Stimulated activated CD8-positive, alpha-beta memory T cell treated with anti-CD3 and anti-CD28 coated beads, Interleukin-4, amount 100 ng/mL, for 48 hours (primary cell): ENCODE results near the gene USH1G.
"Not testable (repeated sequence)": the region's sequence is repeated elsewhere in the genome, so short reads cannot be mapped to it uniquely, and the experiment has no call there.

Experiments
- DNase-seq: peaks from one replicate; pipeline ENCODE4 v3.0.0-alpha.2; 2020

Gene USH1G

DNA sequence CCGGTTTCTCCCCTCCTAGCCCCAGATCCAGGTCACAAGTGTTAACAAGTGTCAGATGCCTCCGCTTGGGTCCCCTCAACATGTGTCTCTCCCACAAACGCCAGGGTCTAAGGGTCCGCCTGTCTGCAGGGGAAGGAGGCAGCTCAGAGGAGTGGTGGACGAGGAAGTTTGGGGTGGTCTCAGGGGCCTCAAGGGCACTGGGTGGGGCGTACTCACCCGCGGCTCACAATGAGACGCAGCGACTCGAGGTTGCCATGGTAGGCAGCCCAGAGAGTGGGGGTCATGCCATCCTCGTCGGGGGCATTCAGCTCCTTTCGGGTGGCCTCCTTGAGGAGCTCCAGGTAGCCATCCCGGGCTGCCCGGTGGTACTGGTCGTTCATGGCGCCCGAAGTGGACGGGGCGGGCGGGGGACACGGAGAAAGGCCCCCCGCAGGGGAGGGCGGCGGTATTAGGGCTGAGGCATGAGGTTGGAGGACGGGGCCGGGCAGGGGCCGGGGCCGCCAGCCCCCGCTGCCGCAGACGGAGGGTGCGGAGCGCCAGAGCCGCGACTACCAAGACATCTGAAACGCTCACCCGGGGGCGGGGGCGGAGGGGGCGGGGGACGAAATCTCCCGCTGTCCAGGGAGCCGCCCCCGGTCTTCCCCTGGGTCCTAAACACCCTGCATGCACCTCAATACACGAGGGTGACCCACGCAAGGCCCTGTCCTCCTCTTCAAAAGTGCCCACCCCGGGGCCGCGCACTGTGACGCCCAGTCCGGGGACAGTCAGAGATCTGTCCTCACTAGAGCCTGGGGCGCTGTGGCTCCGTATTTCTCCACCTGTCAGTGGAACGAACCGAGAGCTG, at the start of gene USH1G:
TSS of gene USH1G (minus strand) at position 562 of the 844 bp plus-strand sequence. CDS start at position 380, 182 bp downstream.
- no peak for DNase-seq

DNA sequence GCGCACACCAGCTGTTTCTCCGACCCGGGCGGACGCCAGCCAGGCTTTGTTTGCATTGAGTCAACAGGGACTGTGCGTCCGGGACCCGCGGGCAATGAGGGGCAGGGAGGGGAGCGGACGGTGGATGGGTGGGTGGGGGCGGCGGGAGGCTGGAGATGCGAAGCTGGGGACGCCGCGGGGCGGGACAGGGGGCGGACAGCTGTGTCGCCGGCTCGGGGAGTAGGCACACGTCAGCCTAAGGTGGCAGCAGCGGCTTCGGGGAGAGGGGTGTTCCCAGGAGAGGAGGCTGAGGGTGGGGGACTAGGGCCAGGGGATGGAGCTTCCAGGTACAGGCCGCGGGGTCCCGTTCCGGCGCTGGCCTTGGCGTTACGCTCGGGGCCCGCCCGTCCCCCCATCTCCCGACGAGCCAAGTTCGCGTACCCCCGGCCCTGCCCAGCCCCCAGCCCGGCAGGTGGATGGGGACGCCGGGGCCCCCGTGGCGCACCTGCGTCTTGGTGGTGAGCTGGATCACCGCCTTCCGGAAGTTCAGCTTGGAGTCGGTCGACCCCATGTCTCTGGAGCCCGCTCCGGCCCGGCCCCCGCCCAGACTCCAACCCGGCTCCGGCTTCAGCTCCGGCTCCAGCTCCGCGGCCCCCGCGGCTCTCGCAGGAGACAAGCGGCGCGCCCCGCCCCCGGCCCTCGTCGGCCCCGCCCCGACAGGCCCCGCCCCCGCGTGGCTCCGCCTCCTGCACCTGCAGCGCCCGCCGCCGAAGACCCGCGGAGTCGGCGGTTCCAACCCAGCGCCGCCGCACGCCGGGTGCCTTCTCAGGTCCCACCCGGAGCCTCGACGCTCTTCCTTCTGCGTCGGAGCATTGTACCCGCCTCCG, 49.3 kb upstream of the USH1G start, which contains the start of gene HID1:
TSS of gene HID1 (minus strand) at position 653 of the 866 bp plus-strand sequence. CDS start at position 550, 103 bp downstream.
- peak; percentile 86 for DNase-seq

DNA sequence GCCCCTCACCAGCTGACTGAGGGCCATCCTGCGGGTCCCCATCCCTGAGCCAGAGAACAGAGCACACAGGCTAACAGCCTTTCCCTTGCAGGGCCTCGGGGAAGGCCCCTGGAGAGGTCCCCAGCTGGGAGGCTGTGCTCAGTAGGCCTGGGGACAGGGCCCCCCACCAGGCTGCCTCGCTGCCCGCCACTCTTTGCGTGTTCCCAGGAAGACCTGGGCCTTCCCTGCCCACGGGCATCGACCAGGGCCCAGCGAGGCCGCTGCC, 48.7 kb upstream of the USH1G start:
- DNase-seq: no peak

DNA sequence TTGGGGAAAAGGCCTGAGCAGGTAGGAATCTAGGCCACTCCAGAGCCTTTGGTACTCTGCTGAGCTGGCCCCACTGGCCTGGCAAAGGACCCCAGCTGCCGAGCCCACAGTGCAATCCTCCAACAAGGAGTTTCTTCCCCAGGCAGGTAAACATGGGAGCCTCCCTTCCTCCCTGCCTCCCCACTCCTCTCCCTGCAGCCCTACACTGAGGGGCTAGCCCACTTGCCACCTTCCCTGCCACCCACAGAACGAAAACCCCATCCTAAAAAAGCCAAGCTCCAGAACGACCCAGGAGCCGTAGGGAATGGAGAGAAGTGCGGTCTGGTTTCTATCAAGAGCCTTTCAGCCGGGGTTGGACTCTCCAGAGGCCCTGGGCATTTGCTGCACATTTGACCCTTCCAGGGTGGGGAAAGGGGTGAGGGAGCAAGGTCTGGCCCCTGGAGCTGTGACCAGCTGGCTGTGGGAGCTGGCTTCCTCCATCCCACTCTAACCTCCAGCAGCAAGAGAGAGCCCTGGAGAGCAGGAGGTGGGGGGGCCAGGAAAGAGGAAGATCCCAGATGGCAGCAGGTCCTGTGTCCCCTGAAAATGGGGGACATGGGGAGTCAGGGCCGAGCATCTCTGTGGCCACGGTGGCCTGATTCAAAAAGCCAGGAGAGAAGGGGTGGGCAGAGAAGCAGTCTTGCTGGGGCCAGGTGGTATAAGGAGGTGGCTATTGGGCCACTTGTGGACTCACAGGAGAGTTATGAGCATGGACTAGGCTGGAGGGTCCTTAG, 48.2 kb upstream of the USH1G start:
- DNase-seq: no peak

DNA sequence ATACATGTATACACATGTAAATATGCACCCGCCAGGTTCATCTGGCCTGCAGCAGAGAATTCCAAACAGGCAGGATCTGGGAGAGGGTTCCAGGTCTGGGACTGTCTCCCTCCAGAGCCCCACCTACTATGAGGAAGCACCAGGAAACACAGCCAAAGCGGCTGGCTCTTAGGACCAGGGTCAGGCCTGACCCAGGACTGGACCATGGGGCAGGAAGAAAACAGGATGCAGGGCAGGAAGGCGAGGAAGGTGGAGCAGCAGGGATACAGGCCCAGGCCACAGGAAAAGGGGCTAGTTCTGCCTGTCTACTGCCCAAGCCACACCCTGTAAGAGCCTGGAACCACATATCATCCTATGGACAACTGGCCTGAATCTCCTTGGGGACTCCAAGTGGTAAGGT, 47.3 kb upstream of the USH1G start:
- DNase-seq: no peak

DNA sequence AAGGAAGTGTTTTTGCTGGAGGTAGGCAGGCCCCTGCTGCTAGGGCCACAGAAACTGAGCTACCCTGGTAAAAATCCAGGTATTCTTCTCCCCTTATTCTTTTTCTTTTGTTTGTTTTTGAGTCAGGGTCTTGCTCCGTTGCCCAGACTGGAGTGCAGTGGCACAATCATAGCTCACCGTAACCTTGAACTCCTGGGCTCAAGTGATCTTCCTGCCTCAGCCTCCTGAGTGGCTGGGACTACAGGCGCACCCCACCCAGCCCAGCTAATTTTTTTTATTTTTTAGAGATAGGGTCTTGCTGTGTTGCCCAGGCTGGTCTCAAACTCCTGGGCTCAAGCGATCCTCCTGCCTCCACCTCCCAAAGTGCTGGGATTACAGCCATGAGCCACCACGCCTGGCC, 46.4 kb upstream of the USH1G start:
- DNase-seq: not testable (repeated sequence)

DNA sequence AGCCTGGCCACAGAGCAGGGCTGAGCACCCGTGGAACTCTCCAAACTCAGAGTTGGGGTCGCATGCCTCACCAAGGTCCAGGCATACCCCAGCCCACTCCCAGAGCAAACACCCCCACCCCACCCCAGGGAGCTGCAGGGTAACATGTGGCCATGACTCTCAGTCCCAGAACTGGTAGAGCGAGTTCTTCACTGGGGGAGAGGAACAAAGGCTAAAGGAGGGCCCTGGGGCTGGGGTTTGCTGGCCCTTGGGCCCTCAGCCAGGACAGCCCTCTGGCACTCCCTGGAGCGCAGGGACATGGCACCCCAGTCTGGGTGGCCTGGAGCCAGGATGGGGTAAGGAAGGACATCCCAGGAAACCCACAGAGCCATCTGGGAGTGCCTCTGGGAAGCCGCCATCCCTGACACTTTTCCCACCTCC, 45.3 kb upstream of the USH1G start:
- DNase-seq: no peak

DNA sequence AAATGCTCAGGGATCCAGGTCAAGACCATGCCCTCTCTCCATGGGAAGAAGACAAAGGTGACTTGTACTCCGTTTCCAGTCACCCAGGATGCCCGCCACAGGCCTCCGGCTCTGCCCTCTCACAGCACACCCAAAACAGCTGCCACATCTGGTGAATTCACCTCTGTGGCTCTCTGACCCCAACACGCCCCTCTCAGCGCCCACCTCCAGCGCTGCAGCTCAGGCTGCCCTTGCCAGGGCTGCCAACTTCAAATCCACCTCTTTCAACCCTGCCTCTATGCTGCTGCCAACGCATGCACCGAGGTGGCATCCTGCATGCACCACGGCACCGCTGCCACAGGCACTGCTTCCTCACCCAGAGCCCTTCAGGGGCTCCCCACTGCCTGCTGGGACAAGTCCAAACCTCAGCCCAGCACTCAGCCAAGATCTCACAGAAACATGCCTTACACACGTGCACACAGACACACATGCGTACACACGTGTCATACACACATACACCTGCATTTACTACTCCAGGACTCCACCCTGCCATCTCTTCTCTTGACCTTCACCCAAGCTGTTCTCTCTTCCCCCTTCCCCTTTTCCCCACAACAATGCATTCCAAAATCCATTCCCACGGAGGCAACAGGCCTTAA, 42.0 kb upstream of the USH1G start:
- DNase-seq: no peak

DNA sequence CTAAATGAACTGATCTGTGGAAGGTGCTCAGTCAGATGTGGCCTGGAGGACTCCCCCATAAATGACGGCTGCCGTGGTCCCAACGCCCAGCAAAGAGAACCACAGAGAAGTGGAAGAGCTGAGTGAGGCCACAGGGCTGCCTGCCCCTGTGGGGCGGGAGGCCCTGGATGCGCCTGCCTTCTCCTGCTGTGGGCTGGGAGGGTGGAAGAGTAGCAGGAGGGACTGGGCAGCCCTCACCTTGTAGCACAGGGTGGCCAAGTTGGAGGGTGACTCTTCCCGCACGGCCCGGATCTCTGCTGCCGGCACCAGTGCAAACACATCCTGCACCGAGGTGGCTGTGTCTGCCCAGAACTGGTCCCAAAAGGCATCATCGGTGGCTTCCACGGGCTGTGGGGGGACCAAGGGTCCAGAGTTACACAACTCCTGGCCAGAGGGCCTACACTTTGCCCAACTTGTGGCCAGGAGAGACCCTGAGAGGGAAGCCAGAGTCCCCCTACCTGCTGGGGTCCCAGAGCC, 41.2 kb upstream of the USH1G start:
- DNase-seq: no peak

DNA sequence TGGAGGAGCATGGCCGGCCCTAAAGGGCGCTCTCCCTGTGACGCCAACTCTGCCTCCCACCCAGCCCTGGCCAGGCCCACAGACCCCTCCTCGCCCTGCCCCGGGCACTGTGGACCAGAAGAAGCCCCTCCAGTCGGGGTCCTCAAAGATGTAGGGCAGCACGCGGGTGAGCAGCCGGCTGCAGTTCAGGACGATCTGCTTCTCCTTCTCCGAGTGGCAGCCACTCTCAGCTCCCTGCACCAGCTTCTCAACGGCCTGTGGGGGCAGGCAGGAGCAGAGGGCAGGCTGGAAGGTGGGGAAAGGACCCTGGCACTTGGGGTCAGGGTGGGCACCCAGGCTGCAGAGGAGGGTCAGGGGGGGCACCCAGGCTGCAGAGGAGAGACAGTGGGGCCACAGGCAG, 40.6 kb upstream of the USH1G start:
- no peak for DNase-seq

DNA sequence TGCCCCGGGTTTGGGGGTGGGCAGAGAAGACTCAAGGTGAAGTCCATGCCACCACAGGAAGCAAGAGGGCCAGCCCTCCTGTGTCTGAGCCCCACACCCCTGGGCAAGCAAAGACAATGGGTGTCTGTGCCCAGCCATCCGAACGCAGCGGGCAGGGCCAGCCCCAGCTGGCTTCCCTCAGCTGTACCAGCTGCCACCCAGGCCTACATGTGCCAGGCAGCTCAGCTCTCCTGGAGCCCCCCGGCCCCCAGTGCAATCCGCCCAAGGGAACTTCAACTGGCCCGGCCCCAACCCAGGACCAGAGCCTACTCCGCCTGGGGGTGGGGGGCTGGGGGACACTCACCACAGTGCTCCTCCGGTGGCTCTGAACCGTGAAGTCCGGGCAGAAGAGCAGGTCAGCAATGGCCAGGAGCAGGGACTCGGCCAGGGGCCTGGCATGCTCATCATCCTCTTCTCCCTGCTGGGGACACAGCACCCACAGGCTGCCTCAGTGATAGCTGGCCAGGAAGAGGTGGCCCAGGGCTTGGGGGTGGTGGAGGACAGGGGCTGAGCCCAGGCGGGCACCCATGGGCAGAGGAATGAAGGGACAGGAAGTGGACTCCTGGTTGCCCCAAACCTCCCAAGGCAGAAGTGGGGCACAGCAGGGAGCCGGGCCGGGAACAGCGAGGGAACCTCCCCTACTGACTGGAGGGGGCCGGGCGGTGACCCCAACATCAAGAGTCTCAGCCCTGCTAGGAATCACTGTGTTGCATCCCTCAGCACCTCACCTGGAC, 39.8 kb upstream of the USH1G start:
- DNase-seq: no peak

DNA sequence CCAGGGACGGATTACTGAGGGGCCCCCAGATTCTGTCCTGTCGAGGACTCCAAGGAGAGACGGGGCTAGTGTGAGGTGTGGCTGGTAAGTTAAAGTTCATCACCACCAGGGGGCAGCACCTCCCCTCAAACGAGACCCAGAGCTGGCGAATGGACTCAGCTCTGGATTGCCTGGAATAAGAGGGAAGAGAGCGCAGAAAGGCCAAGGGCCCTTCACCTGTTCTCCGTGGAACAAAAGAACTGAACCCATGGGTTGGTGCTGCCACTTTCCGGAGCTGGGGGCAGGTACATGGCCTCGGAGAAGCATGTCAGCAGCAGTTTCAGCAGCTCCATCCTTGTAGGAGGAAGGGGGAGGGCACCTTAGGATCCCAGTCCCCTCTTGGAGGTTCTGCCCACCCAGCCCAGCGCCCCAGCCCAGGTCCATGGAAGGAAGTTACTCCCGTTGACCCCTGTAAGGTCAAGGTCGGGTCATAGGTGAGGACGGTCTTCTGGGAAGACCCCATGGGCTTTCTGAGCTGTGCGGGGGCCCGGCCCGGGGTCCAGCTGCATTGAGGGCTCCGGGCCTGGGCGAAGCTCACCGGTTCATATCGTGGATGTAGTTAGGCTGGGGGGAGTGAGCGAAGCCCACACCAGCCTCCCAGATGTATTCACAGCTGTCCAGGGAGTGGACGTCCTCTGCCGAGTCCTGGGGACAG, 38.7 kb upstream of the USH1G start:
- peak; percentile 94 for DNase-seq

DNA sequence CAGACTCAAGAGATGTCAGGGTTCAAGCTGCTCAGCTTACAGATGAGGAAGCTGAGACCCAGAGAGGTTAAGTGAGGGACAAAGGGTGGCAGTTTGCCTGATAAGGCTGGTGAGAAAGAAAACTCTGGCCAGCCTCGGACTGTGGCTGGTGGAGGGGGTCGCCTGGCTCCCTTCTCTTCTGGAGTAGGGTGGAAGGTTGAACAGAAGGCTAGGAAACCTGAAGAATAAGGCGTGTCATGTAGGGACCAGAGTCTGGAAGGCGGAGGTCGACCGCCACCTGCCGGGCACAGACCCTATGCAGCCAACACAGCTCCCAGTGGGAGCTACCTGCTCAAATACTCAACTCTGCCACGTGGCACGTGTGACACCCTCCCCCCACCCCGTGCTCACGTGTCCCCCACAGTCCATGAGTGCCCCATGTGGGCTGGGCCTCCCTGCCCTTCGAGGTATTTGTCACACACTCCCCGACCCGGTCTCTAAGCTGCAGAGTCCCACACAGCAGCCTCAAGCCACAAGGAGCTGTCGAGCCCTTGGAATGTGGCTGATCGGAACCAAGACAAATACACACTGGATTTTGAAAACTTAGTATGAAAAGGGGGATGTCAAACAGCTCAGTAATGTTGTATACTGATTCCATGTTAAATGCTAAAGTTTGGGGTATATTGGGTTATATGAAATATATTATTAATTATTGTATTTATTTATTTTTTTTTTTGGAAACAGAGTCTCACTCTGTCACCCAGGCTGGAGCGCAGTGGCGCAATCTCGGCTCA, 37.7 kb upstream of the USH1G start:
- DNase-seq: peak; percentile 69

DNA sequence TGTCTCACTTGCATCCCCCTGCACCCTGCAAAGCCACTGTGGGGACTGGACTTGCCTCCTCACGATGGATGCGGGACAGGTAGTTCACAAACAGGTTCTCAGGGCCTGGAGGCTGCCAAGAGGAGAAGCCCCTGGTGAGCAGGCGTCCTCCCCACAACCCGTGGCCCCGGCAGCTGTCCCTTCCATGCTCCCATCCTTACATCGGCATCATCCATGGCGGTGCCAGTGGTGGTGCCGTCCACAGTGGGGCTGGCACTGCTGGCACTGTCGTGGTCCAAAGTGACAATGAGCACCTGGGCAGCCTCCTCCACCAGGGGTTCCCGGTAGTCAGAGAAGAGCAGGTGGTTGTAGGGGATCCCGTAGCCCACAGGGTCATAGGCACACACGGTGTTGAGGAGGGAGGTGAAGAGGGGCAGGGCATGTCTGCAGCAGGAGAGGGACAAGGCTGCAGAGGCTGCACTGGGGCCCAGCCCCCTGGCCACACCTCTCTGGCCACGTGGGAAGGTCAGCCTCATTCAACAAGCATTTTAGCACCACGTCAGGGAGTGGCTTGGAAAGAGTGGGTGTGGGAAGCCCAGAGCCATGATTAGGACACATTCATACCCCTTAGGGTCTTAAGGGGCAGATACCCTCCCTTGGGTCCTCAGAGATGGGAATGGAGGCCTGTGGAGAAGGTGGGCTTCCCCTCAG, 36.9 kb upstream of the USH1G start:
- no peak for DNase-seq

DNA sequence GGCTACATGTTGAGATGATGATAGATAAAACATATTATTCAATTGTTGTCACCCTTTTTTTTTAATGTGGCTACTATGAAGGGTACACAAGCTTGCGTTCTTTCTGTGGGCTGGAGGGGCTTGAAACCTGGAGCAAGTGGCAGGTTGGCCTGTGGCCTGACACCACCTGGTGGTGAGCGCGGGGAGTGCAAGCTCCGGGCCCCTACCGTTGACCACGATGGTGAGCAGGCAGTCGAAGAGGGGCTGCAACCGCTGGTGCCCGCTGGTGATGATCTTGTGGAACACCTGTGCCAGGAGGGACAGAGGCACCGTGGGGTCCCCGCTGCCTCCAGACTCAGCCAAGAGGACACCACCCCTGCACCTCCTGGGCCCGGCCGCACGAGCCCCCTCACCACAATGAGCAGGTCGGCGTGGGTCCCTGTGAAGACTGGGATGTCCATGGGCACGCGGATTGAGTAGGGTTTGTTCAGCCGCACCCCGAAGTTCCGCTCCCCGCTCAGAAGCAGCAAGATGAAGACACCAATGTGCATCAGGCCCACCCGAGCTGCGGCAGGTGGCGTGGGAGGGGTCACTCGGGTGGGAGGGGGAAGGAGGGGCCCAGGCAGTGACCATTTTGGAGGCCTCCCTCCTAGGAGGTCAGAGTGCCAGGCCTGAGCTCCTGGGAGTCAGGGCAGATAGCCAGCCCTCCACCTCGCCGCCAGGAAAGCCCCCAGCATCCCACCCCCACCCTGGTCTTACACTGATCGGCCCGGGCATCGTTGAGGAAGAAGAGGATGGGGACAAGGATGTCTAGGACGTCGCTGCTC, 35.1 kb upstream of the USH1G start:
- DNase-seq: peak; percentile 96

DNA sequence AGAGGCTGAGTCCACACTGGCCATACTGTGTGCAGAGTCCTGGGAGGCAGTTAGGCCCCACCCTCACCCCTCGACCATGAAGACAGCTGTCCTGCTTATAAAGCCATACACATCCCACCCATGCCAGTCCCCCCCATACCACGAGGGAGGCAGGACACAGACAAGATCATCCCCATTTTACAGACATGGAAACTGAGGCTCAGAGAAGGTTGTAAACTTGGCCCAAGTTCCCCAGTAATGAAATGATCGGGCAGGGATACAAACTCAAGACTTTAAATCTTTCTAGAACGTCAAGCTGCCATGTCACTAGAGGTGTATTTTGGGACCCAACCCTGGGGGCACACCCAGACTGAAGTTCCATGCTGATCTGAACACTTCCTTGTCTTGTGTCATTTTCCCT, 33.0 kb upstream of the USH1G start:
- no peak for DNase-seq

DNA sequence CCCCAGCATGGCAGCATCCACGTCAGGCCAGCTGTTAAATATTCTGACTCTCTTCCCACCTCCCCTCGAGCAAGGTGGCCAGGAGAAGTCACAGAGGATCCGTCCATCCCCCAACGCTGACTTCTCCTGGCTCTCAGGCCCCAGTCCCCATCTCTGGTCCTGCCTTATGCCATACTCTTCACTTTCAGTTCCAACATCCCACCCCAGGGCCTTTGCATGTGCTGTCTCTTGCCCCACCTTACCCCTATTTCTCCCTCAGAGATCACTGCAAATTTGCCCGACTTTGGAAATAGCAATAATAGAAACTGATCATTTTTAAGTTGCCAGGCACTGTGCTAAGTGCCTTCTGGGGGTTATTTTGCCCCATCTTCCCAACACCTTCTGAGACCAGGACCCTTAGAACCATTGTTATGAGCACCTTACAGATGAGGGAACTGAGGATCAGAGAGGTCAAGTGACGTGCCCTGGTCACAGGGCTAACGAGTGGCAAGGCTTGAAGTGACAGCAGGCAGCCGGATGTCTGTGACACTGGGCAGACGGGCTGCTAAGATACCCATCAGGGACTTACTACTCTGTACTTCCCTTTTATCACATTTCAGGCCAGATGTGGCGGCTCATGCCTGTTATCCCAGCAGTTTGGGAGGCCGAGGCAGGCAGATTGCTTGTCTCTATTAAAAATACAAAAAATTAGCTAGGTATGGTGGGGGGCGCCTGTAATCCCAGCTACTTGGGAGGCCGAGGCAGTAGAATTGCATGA, 31.8 kb upstream of the USH1G start:
- DNase-seq: no peak

DNA sequence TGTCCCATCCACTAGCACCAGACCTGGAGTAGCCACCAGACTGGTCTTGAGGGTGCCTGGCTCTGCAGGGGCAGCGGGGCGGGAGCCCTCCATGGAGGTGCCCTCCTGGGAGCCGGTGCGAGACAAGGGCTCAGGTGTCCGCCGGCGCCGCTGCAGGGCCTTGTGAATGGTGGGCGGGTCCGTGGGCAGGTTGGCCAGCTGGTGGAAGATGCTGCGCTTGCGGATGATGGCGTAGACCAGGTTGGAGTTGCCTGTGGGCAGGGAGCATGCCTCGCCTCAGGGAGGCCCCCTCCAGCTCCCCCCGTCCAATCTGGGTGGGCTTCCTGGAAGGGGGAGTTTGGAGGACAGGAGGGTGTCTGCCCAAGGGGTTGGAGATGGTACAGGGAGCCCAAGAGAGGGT, 31.1 kb upstream of the USH1G start:
- DNase-seq: no peak
